HG03571 (cell line): ENCODE measurements around the gene ATP2B1.
"Not testable (repeated sequence)": the region's sequence is repeated elsewhere in the genome, so short reads cannot be mapped to it uniquely, and the experiment has no call there.

ENCODE experiments used
- ATAC-seq: cut with Tn5 transposase; IDR thresholded peaks from one replicate; pipeline ENCODE4 v1.9.1; 2021; ENCODE audit not compliant: unreplicated experiment

ATP2B1 gene

GRCh38 chr12:89708565-89709156, at the start of gene ATP2B1:
ATP2B1 (minus strand) TSS chr12:89708838; CDS start chr12:89655886, 52,952 bp downstream.
- ATAC-seq = peak; percentile 59

- not testable (repeated sequence) for ATAC-seq
Measured at GRCh38 chr12:89757987-89758386, 49.3 kb upstream of the ATP2B1 start.

- ATAC-seq = peak; percentile 94
Measured at GRCh38 chr12:89756585-89757398, 48.2 kb upstream of the ATP2B1 start.

GRCh38 chr12:89756194-89756584, 47.6 kb upstream of the ATP2B1 start:
- peak; percentile 13 for ATAC-seq

- no peak for ATAC-seq
Measured at GRCh38 chr12:89753997-89754396, 45.4 kb upstream of the ATP2B1 start.

GRCh38 chr12:89752341-89752740, 43.7 kb upstream of the ATP2B1 start:
- ATAC-seq = peak; percentile 48

- ATAC-seq = no peak
Measured at GRCh38 chr12:89750389-89751351, 42.0 kb upstream of the ATP2B1 start.

GRCh38 chr12:89748791-89749190, 40.2 kb upstream of the ATP2B1 start:
- no peak for ATAC-seq

- no peak for ATAC-seq
Measured at GRCh38 chr12:89745286-89745685, 36.6 kb upstream of the ATP2B1 start.

GRCh38 chr12:89742337-89743022, 33.8 kb upstream of the ATP2B1 start:
- no peak for ATAC-seq

GRCh38 chr12:89740943-89741342, 32.3 kb upstream of the ATP2B1 start:
- no peak for ATAC-seq

GRCh38 chr12:89736995-89737394, 28.4 kb upstream of the ATP2B1 start:
- ATAC-seq = no peak

- no peak for ATAC-seq
Measured at GRCh38 chr12:89733579-89734201, 25.1 kb upstream of the ATP2B1 start.

- ATAC-seq = no peak
Measured at GRCh38 chr12:89732522-89732921, 23.9 kb upstream of the ATP2B1 start.

GRCh38 chr12:89731614-89732013, 23.0 kb upstream of the ATP2B1 start:
- ATAC-seq = no peak

- ATAC-seq = no peak
Measured at GRCh38 chr12:89731089-89731488, 22.5 kb upstream of the ATP2B1 start.

GRCh38 chr12:89729946-89730459, 21.4 kb upstream of the ATP2B1 start:
- no peak for ATAC-seq

GRCh38 chr12:89723276-89723675, 14.6 kb upstream of the ATP2B1 start:
- ATAC-seq = no peak

GRCh38 chr12:89721291-89721987, 12.8 kb upstream of the ATP2B1 start:
- peak; percentile 85 for ATAC-seq
